ENCODE data around the gene MYBL2. TPM values are rescaled to one million over a fixed set of nuclear protein-coding genes. Genes with fewer than 3 reads are reported as not detected.

The MYBL2 gene
- polyA plus RNA-seq, 3 donors, result 0.08 to 0.10 TPM; not detected in 1

DNA sequence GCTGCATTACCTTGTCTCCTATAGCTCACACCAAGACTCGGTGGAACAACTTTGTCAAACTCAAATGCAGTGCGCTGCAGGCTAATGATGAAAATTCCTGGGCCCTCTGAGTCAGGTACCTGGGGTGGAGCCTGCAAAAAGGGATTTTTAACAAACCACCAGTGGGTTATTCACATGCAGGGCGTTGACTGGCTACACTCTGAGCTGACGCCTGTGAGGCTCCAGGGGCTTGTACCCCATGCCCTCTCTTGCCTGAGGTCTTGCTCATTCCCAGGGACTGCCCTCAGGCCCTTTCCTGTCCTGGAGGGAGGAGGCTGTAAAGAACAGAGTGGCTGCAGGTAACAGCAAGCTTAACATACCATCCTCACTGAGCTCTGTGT lies 50.7 kb downstream of the MYBL2 start:
- H3K4me1 ChIP-seq (ENCODE audit: control insufficient read depth in 1 of 2, insufficient read depth in 2 of 2, low read length in 2 of 2), result no peaks in the 10 kb centered on the region
- no peak for DNase-seq
- H3K27ac ChIP-seq (ENCODE audit: low read depth in 1 of 2, low read length in 2 of 2), result no peak overlapping the region
- Mint-ChIP-seq H3K9me3 (peaks cover 2 to 11% (median 7%) of the 10 kb centered on the region in 7 donors), H3K27me3 (ENCODE audit: low read depth in 3 of 3) (peaks cover 0 to 5% (median 1%) of the 10 kb centered on the region in 3 donors), H3K36me3 (peaks cover 25 to 51% of the 10 kb centered on the region in 2 donors), H3K27ac (no peak overlapping the region), H3K4me1 (no peaks in the 10 kb centered on the region), H3K4me3 (no peak overlapping the region)
- H3K36me3 ChIP-seq (replicated peaks in 1 of 2; ENCODE audit: control insufficient read depth in 1 of 2, insufficient read depth in 2 of 2, low read length in 2 of 2), result peaks cover 5 to 15% of the 10 kb centered on the region in 2 donors
- no peak overlapping the region for H3K9ac ChIP-seq (ENCODE audit: insufficient read depth, low read length, poor library complexity, severe bottlenecking)
- WGBS (ENCODE audit: insufficient coverage), result 100% methylated on average over 2 of the region's 4 CpGs
- intact Hi-C loops (cut with micrococcal nuclease), result no loop called here
- TF ChIP-seq, protein P1, sequence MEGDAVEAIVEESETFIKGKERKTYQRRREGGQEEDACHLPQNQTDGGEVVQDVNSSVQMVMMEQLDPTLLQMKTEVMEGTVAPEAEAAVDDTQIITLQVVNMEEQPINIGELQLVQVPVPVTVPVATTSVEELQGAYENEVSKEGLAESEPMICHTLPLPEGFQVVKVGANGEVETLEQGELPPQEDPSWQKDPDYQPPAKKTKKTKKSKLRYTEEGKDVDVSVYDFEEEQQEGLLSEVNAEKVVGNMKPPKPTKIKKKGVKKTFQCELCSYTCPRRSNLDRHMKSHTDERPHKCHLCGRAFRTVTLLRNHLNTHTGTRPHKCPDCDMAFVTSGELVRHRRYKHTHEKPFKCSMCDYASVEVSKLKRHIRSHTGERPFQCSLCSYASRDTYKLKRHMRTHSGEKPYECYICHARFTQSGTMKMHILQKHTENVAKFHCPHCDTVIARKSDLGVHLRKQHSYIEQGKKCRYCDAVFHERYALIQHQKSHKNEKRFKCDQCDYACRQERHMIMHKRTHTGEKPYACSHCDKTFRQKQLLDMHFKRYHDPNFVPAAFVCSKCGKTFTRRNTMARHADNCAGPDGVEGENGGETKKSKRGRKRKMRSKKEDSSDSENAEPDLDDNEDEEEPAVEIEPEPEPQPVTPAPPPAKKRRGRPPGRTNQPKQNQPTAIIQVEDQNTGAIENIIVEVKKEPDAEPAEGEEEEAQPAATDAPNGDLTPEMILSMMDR (IDR thresholded peaks at IDR 0.05), result no peak
- no peak overlapping the region for H3K4me3 ChIP-seq (replicated peaks in 1 of 3; ENCODE audit: low read depth in 2 of 3, low read length in 3 of 3)
- H3K27me3 ChIP-seq (ENCODE audit: control insufficient read depth in 2 of 2, insufficient read depth in 2 of 2, low read length in 2 of 2), result no peaks in the 10 kb centered on the region
- H3K79me2 ChIP-seq (ENCODE audit: insufficient read depth, low read length), result no peaks in the 10 kb centered on the region
- H3K4me2 ChIP-seq (replicated peaks; ENCODE audit: extremely low read depth, low read length, poor library complexity, severe bottlenecking), result no peak overlapping the region
- no peaks in the 10 kb centered on the region for H3K9me3 ChIP-seq (replicated peaks in 1 of 2; ENCODE audit: control insufficient read depth in 1 of 2, insufficient read depth in 1 of 2, low read length in 2 of 2)
- H4K20me1 ChIP-seq (ENCODE audit: insufficient read depth, low read length), result no peaks in the 10 kb centered on the region
- no peak overlapping the region for H2AFZ ChIP-seq (ENCODE audit: insufficient read depth, low read depth, low read length, poor library complexity, severe bottlenecking)

DNA sequence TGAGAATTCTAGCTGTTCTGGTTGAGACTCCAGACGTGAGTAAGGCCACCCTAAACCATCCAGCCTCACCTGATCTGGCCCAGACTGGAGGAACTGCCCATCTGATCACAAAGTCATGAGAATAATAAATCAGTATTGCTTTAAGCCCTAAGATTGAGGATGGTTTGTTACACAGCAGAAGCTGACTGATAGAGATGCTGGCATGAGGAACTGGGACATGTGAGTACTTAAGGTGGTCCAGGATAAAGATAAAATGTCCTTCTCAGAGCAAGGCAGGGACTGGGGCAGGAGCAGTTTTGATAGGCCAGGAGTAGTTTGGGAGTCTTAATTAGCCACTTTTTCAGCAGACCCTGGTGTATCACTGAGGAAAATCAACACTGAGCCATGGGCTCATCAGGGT lies 53.1 kb downstream of the MYBL2 start:
- Histone ChIP-seq H3K9me3 (replicated peaks in 1 of 2; ENCODE audit: control insufficient read depth in 1 of 2, insufficient read depth in 1 of 2, low read length in 2 of 2) (no peaks in the 10 kb centered on the region), H3K27me3 (ENCODE audit: control insufficient read depth in 2 of 2, insufficient read depth in 2 of 2, low read length in 2 of 2) (no peaks in the 10 kb centered on the region), H3K27ac (ENCODE audit: low read depth in 1 of 2, low read length in 2 of 2) (no peak overlapping the region), H4K20me1 (ENCODE audit: insufficient read depth, low read length) (no peaks in the 10 kb centered on the region), H2AFZ (ENCODE audit: insufficient read depth, low read depth, low read length, poor library complexity, severe bottlenecking) (no peak overlapping the region), H3K4me1 (ENCODE audit: control insufficient read depth in 1 of 2, insufficient read depth in 2 of 2, low read length in 2 of 2) (no peaks in the 10 kb centered on the region), H3K9ac (ENCODE audit: insufficient read depth, low read length, poor library complexity, severe bottlenecking) (no peak overlapping the region), H3K79me2 (ENCODE audit: insufficient read depth, low read length) (no peaks in the 10 kb centered on the region), H3K36me3 (replicated peaks in 1 of 2; ENCODE audit: control insufficient read depth in 1 of 2, insufficient read depth in 2 of 2, low read length in 2 of 2) (peaks cover 2 to 8% of the 10 kb centered on the region in 2 donors), H3K4me3 (replicated peaks in 1 of 3; ENCODE audit: low read depth in 2 of 3, low read length in 3 of 3) (no peak overlapping the region), H3K4me2 (replicated peaks; ENCODE audit: extremely low read depth, low read length, poor library complexity, severe bottlenecking) (no peak overlapping the region)
- TF ChIP-seq, protein P1 (IDR thresholded peaks at IDR 0.05), result no peak
- Mint-ChIP-seq H3K36me3 (peaks cover 15 to 28% of the 10 kb centered on the region in 2 donors), H3K4me3 (no peak overlapping the region), H3K27me3 (ENCODE audit: low read depth in 3 of 3) (peaks cover 0 to 5% (median 3%) of the 10 kb centered on the region in 3 donors), H3K9me3 (peaks cover 2 to 11% (median 7%) of the 10 kb centered on the region in 7 donors), H3K27ac (peak overlapping the region in 1 of 7 donors; percentile 16), H3K4me1 (peaks cover 4% of the 10 kb centered on the region)
- WGBS (ENCODE audit: insufficient coverage), result no CpG with 5 or more reads among the region's 1 CpG
- intact Hi-C loops (cut with micrococcal nuclease), result no loop called here
- no peak for DNase-seq

Measured in CD14-positive monocyte (primary cell).